GM23338 (cell line): ENCODE results near the gene ISL1. TPM values are rescaled to one million over a fixed set of nuclear protein-coding genes. Genes with fewer than 3 reads are reported as not detected.
A peak's percentile ranks its signal among the peaks of the same experiment; 100 is the strongest.

Source experiments
- ATAC-seq: fragments of 200-7000 bp; cut with Tn5 transposase; 3 replicates; pipeline ENCODE4 v1.9.1; 2020
- DNase-seq: peaks from one replicate; pipeline ENCODE4 v3.0.0-alpha.2; 2015; ENCODE audit warnings: low spot score
- H2AFZ ChIP-seq: fragments of 200-600 bp; sonication (generic); 2 replicates; pipeline ENCODE4 v1.8.0; 2016; ENCODE audit warnings: antibody characterized with exemption, mild to moderate bottlenecking, moderate library complexity
- H3F3A ChIP-seq: fragments of 200-600 bp; sonication (generic); replicated peaks from 2 replicates; pipeline ENCODE4 v1.8.0; 2017; ENCODE audit warnings: antibody characterized with exemption, mixed run types, low read depth
- H3K27ac ChIP-seq: fragments of 200-600 bp; sonication (generic); 2 replicates; pipeline ENCODE4 v1.6.1; 2016; ENCODE audit warnings: low read depth
- H3K27me3 ChIP-seq: fragments of 200-600 bp; sonication (generic); 2 replicates; pipeline ENCODE4 v1.8.0; 2016; ENCODE audit warnings: mild to moderate bottlenecking, mixed run types, moderate library complexity; ENCODE audit not compliant: insufficient read depth
- H3K36me3 ChIP-seq: fragments of 200-600 bp; sonication (generic); 2 replicates; pipeline ENCODE4 v1.8.0; 2016; ENCODE audit warnings: mild to moderate bottlenecking; ENCODE audit not compliant: insufficient read depth
- H3K4me1 ChIP-seq: fragments of 200-600 bp; sonication (generic); 2 replicates; pipeline ENCODE4 v1.8.0; 2016; ENCODE audit warnings: mild to moderate bottlenecking, moderate library complexity; ENCODE audit not compliant: insufficient read depth
- H3K4me2 ChIP-seq: fragments of 200-600 bp; sonication (generic); 2 replicates; pipeline ENCODE4 v1.7.1; 2017; ENCODE audit warnings: mixed run types
- H3K4me3 ChIP-seq: fragments of 200-600 bp; sonication (generic); 2 replicates; pipeline ENCODE4 v1.6.1; 2016; ENCODE audit warnings: mixed run types
- H3K79me2 ChIP-seq: fragments of 200-600 bp; sonication (generic); replicated peaks from 2 replicates; pipeline ENCODE4 v1.8.0; 2017; ENCODE audit warnings: mild to moderate bottlenecking; ENCODE audit not compliant: insufficient read depth
- H3K9me2 ChIP-seq: fragments of 200-600 bp; sonication (generic); 2 replicates; pipeline ENCODE4 v1.8.0; 2017; ENCODE audit not compliant: insufficient read depth
- H4K20me1 ChIP-seq: fragments of 200-600 bp; sonication (generic); replicated peaks from 2 replicates; pipeline ENCODE4 v1.8.0; 2017; ENCODE audit warnings: mild to moderate bottlenecking; ENCODE audit not compliant: insufficient read depth
- H3K27ac Mint-ChIP-seq: 2 replicates; pipeline ENCODE4 v1.8.0; 2020; ENCODE audit warnings: inconsistent platforms, mild to moderate bottlenecking, moderate library complexity, mixed read lengths
- H3K27me3 Mint-ChIP-seq: 3 replicates; pipeline ENCODE4 v1.8.0; 2022; ENCODE audit warnings: low read depth, mild to moderate bottlenecking, moderate library complexity, mixed read lengths, inconsistent platforms; ENCODE audit not compliant: insufficient read depth, poor library complexity
- H3K36me3 Mint-ChIP-seq: 3 replicates; pipeline ENCODE4 v1.8.0; 2021; ENCODE audit warnings: low read depth, mild to moderate bottlenecking, inconsistent platforms, moderate library complexity, mixed read lengths
- H3K4me1 Mint-ChIP-seq: 3 replicates; pipeline ENCODE4 v1.8.0; 2020; ENCODE audit warnings: mild to moderate bottlenecking, inconsistent platforms, mixed read lengths
- H3K4me3 Mint-ChIP-seq: 3 replicates; pipeline ENCODE4 v1.8.0; 2021; ENCODE audit warnings: moderate library complexity, mild to moderate bottlenecking, inconsistent platforms, mixed read lengths
- H3K9me3 Mint-ChIP-seq: 3 replicates; pipeline ENCODE4 v1.8.0; 2020; ENCODE audit warnings: moderate library complexity, mild to moderate bottlenecking, inconsistent platforms, mixed read lengths
- CREB1 ChIP-seq: fragments of 250-450 bp; sonication (Bioruptor Pico); IDR thresholded peaks from 2 replicates; pipeline ENCODE4 v1.5.0; 2020; ENCODE audit warnings: low read depth, mild to moderate bottlenecking, moderate library complexity
- EZH2phosphoT487 ChIP-seq: fragments of 200-600 bp; sonication (generic); IDR thresholded peaks from one replicate; pipeline ENCODE4 v1.8.1; 2018; ENCODE audit warnings: antibody characterized with exemption; ENCODE audit not compliant: unreplicated experiment
- STAT1 ChIP-seq: IDR thresholded peaks from one replicate; pipeline ENCODE4 v1.6.1; 2016; ENCODE audit warnings: antibody characterized with exemption; ENCODE audit not compliant: unreplicated experiment
- ZNF331 ChIP-seq: fragments of 250-450 bp; sonication (Bioruptor Pico); IDR thresholded peaks from 2 replicates; pipeline ENCODE4 v1.5.0; 2020; ENCODE audit warnings: low read depth, mild to moderate bottlenecking, moderate library complexity
- polyA plus RNA-seq: library from polyadenylated mRNA; unstranded; fragments of >200 nt; fragmentation: Nextera tagmentation; extraction: Ambion mirVana; gene quantifications from 2 replicates; pipeline ENCODE4 v1.2.1, GENCODE V29; 2016
- total RNA-seq: library from RNA; depleted of rRNA; stranded (reverse); fragments of >200 nt; shearing (Covaris generic); gene quantifications from 2 replicates; pipeline ENCODE4 v1.2.3, GENCODE V29; 2014
- TF ChIP-seq, protein P1 (sequence below), 2 experiments: fragments of 200-600 bp in 1 of 2; sonication (generic) in 1 of 2; conservative IDR thresholded peaks; 2 replicates each; pipeline versions ENCODE4 v1.5.1 to v1.6.1; 2016 to 2017; ENCODE audit warnings: antibody characterized with exemption in 2 of 2, low read depth in 2 of 2, mild to moderate bottlenecking in 2 of 2, moderate library complexity in 1 of 2
- TF ChIP-seq, protein P2 (sequence below): IDR thresholded peaks from one replicate; pipeline ENCODE4 v1.6.1; 2018; ENCODE audit warnings: antibody characterized with exemption; ENCODE audit not compliant: unreplicated experiment
- TF ChIP-seq, protein P3 (sequence below): fragments of 250-450 bp; sonication (Bioruptor Pico); IDR thresholded peaks from 2 replicates; pipeline ENCODE4 v1.5.0; 2020; ENCODE audit warnings: mild to moderate bottlenecking, moderate library complexity

Gene ISL1
- total and polyA plus RNA-seq, 2 experiments from 2014 or later: 0.38 to 0.55 TPM

DNA sequence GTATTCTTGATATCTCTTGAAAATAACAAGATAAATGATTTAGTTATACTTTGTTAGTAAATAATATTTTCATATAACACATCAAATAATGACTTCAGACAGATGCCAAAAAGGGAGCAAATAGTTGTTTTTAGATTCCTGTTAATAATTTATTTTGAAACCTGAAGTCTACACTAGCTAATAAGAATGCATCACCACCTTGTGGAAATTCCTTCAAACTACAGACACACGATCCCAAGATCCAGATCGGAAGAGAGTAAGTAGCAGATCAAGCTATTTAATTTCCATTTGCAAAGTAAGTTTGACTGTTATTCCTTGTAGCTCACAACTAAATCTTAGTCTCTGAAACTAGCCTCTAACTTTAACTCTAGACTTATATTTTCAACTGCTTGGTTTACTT lies 35.5 kb upstream of the ISL1 start:
- no peaks in the 10 kb centered on the region for H3K4me1 Mint-ChIP-seq
- no peaks in the 10 kb centered on the region for H4K20me1 ChIP-seq
- peaks cover 42% of the 10 kb centered on the region for H3K9me3 Mint-ChIP-seq
- no peak overlapping the region for H3K4me3 Mint-ChIP-seq
- no peaks in the 10 kb centered on the region for H3K36me3 ChIP-seq
- ATAC-seq: no peak
- no peak overlapping the region for H3K4me3 ChIP-seq
- no peak overlapping the region for H3K4me2 ChIP-seq
- H2AFZ ChIP-seq: no peak overlapping the region
- peak; percentile 60 for DNase-seq
- no peaks in the 10 kb centered on the region for H3K79me2 ChIP-seq
- peaks cover 6% of the 10 kb centered on the region for H3K27me3 Mint-ChIP-seq
- no peak overlapping the region for H3K27ac ChIP-seq
- 0 out of 2 replicates have a peak, but pooled peaks cover 3% of the 10 kb centered on the region for H3K9me2 ChIP-seq
- no peaks in the 10 kb centered on the region for H3K4me1 ChIP-seq
- no peaks in the 10 kb centered on the region for H3K27me3 ChIP-seq
- peaks cover 25% of the 10 kb centered on the region for H3K36me3 Mint-ChIP-seq
- no peak overlapping the region for H3K27ac Mint-ChIP-seq
- TF ChIP-seq ZNF331 (CRISPR knock-in tag): no peak
- TF ChIP-seq, protein P1, sequence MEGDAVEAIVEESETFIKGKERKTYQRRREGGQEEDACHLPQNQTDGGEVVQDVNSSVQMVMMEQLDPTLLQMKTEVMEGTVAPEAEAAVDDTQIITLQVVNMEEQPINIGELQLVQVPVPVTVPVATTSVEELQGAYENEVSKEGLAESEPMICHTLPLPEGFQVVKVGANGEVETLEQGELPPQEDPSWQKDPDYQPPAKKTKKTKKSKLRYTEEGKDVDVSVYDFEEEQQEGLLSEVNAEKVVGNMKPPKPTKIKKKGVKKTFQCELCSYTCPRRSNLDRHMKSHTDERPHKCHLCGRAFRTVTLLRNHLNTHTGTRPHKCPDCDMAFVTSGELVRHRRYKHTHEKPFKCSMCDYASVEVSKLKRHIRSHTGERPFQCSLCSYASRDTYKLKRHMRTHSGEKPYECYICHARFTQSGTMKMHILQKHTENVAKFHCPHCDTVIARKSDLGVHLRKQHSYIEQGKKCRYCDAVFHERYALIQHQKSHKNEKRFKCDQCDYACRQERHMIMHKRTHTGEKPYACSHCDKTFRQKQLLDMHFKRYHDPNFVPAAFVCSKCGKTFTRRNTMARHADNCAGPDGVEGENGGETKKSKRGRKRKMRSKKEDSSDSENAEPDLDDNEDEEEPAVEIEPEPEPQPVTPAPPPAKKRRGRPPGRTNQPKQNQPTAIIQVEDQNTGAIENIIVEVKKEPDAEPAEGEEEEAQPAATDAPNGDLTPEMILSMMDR (conservative IDR thresholded peaks at IDR 0.05; ENCODE audit: low read depth in 2 of 2): peak; percentile 62 to 69
- H3F3A ChIP-seq: no peaks in the 10 kb centered on the region

GRCh38 chr5:51371052-51371451 lies 12.2 kb upstream of the ISL1 start:
- peaks cover 33% of the 10 kb centered on the region for H3K27me3 ChIP-seq
- Mint-ChIP-seq H3K27ac (no peak overlapping the region), H3K27me3 (peaks cover 17% of the 10 kb centered on the region), H3K9me3 (no peaks in the 10 kb centered on the region), H3K4me1 (peaks cover 7% of the 10 kb centered on the region; the same call in 2 of the 3 replicates), H3K36me3 (no peaks in the 10 kb centered on the region), H3K4me3 (no peak overlapping the region)
- no peak overlapping the region for H2AFZ ChIP-seq
- H3K79me2 ChIP-seq: no peaks in the 10 kb centered on the region
- no peaks in the 10 kb centered on the region for H3K9me2 ChIP-seq
- H3F3A ChIP-seq: no peaks in the 10 kb centered on the region
- ATAC-seq (no peak), DNase-seq (no peak)
- H3K4me2 ChIP-seq: no peak overlapping the region
- H3K4me3 ChIP-seq: no peak overlapping the region
- no peak overlapping the region for H3K27ac ChIP-seq
- H3K4me1 ChIP-seq: peaks cover 7% of the 10 kb centered on the region; the same call in 1 of the 2 replicates
- H4K20me1 ChIP-seq: 0 out of 2 replicates have a peak, but pooled peaks cover 2% of the 10 kb centered on the region
- no peaks in the 10 kb centered on the region for H3K36me3 ChIP-seq
- TF ChIP-seq, protein P1 (conservative IDR thresholded peaks at IDR 0.05; ENCODE audit: low read depth in 2 of 2): no peak
- TF ChIP-seq, protein P2, sequence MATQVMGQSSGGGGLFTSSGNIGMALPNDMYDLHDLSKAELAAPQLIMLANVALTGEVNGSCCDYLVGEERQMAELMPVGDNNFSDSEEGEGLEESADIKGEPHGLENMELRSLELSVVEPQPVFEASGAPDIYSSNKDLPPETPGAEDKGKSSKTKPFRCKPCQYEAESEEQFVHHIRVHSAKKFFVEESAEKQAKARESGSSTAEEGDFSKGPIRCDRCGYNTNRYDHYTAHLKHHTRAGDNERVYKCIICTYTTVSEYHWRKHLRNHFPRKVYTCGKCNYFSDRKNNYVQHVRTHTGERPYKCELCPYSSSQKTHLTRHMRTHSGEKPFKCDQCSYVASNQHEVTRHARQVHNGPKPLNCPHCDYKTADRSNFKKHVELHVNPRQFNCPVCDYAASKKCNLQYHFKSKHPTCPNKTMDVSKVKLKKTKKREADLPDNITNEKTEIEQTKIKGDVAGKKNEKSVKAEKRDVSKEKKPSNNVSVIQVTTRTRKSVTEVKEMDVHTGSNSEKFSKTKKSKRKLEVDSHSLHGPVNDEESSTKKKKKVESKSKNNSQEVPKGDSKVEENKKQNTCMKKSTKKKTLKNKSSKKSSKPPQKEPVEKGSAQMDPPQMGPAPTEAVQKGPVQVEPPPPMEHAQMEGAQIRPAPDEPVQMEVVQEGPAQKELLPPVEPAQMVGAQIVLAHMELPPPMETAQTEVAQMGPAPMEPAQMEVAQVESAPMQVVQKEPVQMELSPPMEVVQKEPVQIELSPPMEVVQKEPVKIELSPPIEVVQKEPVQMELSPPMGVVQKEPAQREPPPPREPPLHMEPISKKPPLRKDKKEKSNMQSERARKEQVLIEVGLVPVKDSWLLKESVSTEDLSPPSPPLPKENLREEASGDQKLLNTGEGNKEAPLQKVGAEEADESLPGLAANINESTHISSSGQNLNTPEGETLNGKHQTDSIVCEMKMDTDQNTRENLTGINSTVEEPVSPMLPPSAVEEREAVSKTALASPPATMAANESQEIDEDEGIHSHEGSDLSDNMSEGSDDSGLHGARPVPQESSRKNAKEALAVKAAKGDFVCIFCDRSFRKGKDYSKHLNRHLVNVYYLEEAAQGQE: no peak
- TF ChIP-seq STAT1: no peak
- no peak for TF ChIP-seq EZH2phosphoT487
- TF ChIP-seq CREB1 (CRISPR knock-in tag): no peak
- TF ChIP-seq, protein P3, sequence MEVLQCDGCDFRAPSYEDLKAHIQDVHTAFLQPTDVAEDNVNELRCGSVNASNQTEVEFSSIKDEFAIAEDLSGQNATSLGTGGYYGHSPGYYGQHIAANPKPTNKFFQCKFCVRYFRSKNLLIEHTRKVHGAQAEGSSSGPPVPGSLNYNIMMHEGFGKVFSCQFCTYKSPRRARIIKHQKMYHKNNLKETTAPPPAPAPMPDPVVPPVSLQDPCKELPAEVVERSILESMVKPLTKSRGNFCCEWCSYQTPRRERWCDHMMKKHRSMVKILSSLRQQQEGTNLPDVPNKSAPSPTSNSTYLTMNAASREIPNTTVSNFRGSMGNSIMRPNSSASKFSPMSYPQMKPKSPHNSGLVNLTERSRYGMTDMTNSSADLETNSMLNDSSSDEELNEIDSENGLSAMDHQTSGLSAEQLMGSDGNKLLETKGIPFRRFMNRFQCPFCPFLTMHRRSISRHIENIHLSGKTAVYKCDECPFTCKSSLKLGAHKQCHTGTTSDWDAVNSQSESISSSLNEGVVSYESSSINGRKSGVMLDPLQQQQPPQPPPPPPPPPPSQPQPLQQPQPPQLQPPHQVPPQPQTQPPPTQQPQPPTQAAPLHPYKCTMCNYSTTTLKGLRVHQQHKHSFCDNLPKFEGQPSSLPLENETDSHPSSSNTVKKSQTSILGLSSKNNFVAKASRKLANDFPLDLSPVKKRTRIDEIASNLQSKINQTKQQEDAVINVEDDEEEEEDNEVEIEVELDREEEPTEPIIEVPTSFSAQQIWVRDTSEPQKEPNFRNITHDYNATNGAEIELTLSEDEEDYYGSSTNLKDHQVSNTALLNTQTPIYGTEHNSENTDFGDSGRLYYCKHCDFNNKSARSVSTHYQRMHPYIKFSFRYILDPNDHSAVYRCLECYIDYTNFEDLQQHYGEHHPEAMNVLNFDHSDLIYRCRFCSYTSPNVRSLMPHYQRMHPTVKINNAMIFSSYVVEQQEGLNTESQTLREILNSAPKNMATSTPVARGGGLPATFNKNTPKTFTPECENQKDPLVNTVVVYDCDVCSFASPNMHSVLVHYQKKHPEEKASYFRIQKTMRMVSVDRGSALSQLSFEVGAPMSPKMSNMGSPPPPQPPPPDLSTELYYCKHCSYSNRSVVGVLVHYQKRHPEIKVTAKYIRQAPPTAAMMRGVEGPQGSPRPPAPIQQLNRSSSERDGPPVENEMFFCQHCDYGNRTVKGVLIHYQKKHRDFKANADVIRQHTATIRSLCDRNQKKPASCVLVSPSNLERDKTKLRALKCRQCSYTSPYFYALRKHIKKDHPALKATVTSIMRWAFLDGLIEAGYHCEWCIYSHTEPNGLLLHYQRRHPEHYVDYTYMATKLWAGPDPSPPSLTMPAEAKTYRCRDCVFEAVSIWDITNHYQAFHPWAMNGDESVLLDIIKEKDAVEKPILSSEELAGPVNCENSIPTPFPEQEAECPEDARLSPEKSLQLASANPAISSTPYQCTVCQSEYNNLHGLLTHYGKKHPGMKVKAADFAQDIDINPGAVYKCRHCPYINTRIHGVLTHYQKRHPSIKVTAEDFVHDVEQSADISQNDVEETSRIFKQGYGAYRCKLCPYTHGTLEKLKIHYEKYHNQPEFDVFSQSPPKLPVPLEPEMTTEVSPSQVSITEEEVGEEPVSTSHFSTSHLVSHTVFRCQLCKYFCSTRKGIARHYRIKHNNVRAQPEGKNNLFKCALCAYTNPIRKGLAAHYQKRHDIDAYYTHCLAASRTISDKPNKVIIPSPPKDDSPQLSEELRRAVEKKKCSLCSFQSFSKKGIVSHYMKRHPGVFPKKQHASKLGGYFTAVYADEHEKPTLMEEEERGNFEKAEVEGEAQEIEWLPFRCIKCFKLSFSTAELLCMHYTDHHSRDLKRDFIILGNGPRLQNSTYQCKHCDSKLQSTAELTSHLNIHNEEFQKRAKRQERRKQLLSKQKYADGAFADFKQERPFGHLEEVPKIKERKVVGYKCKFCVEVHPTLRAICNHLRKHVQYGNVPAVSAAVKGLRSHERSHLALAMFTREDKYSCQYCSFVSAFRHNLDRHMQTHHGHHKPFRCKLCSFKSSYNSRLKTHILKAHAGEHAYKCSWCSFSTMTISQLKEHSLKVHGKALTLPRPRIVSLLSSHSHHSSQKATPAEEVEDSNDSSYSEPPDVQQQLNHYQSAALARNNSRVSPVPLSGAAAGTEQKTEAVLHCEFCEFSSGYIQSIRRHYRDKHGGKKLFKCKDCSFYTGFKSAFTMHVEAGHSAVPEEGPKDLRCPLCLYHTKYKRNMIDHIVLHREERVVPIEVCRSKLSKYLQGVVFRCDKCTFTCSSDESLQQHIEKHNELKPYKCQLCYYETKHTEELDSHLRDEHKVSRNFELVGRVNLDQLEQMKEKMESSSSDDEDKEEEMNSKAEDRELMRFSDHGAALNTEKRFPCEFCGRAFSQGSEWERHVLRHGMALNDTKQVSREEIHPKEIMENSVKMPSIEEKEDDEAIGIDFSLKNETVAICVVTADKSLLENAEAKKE (CRISPR knock-in tag): no peak
